ENCODE measurements around the gene BCL6. TPM values are rescaled to one million over a fixed set of nuclear protein-coding genes. Genes with fewer than 3 reads are reported as not detected.

BCL6 gene
- total and polyA plus RNA-seq, 2 of the 8 experiments (the other 6 are each of a cell fraction or from before 2014, with no cell fraction given), result 5.7 to 10.4 TPM

DNA sequence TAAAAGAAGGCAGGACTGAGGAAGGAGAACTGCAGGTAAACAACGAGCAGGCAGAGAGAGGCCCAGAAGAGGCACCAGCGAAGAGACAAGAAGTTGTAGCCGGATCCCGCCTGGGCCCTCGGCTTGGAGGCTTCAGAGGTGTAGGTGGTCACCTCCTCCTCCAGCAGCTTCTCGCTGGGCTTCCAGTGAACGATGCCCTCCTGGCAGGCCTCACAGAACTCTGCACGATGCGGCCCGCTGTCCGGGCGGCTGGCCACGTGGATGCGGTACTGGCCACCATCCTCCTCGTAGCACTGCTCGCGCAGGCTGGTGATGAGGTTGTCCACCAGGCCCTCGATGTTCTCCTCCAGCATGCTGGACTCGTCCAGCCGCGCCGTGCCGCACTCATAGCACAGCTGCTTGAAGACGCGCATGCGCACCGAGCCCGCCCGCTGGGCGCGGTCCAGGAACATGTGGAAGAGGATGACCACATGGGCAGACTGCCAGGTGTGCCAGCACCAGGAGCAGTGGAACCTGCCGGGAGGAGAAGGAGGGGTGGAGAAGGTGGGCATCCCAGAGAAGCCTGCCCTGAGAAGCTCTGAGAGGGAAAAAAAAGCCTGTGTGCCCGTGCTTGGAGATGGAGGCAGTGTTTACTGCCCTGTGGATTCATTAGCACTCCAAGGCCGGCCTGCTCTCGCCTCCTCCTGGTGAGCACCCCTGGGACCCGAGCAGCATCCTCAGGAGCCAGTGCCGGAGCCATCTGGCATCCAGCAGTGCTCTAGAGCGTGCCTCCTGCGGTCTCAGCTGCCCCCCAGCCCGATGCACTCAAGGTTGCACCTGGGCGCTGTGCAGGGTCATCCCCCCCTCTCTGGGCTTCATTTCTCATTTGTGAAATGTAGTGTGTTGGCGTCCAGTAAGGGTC is 46.5 kb downstream of the BCL6 start (continued):
- TF ChIP-seq POU5F1 (IDR thresholded peaks at IDR 0.05; ENCODE audit: low read depth, low read length), result no peak
